HUDEP-2 (cell line): ENCODE data around the gene AGBL4.

Source experiments
- DNase-seq, 76 experiments: peaks; one replicate each; lab custom pipeline; 2025; ENCODE audit not compliant: unreplicated experiment in 76 of 76; lab: John Stamatoyannopoulos, UW

The AGBL4 gene

DNA sequence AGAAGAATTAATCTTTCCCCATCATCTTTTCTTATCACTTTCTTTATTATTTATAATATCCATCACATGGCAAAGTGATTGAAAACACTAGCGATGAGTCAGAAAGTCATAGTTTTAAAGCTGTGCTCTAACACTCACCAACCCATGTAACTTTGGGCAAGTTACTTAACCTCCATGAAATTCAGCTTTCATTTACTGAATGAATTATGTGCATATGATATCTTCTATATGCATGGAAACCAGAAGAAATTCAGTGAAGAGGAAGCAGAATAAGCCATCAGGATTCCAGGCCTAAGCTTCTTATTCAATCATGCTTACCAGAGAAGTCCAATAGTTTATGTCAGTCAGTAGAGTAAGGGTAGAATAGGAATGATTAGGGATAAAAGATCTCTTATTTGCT is 300.1 kb downstream of the AGBL4 start:
- no peak for DNase-seq

- DNase-seq, result no peak
Observed at GRCh38 chr1:49694251-49694827, 329.4 kb downstream of the AGBL4 start.

DNA sequence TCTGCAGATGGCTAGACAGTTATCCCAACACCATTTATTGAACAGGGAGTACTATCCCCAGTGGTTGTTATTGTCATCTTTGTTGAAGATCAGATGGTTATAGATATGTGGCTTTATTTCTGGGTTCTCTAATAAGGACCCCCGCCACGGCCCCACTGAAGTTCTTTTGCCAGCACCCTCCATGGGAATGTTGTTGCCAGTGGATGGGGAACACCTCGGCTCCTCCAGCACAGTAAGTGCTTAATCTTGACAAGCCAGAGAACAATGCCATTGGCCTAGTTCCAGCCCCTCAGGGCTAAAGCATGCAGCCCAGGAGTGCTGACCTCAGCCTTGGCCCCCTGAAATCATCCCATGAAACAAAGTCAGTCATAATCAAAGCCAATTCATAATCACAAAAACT is 337.6 kb downstream of the AGBL4 start:
- no peak for DNase-seq

DNA sequence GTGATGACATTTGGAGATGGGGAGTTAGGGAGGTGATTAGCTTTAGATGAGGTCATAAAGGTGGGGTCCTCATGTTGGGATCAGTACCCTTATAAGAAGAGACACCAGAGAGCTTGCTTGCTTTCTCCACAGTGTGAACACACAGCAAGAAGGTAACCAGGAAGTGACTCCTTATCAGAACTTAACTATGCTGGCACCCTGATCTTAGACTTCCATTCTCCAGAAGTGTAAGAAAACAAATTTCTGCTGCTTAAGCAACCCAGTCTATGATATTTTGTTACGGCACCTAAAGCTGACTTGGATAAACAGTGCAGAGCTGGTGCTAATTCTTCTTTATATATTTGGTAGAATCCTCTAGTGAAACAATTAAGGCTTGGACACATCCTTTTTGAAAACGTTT is 346.0 kb downstream of the AGBL4 start:
- DNase-seq, result no peak

- DNase-seq, result no peak
Observed at GRCh38 chr1:49651136-49651535, 372.6 kb downstream of the AGBL4 start.

- DNase-seq, result no peak
Observed at GRCh38 chr1:49630156-49630555, 393.6 kb downstream of the AGBL4 start.

- DNase-seq, result no peak
Observed at GRCh38 chr1:49627781-49628180, 396.0 kb downstream of the AGBL4 start.

GRCh38 chr1:49626472-49626871 is 397.3 kb downstream of the AGBL4 start:
- no peak for DNase-seq

DNA sequence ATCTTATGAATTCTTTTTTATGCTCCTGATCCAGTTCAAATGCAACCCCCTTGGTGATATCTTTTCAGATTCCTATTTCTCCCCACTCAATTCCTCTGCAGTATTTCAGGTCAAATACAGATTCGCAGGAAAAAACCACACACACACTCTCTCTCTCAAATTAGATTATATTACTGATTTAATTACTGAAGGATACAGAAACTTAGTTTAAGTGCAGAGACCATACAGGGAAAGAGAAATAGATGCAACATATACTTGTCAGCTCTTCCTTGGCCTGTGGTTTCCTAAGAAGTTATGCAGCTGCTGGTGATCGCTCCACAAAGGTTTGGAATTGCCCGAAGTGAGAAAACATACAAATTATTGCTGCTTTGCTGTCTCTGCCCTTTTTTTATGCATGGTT is 400.9 kb downstream of the AGBL4 start:
- no peak for DNase-seq

- no peak for DNase-seq
Observed at GRCh38 chr1:49606082-49606481, 417.7 kb downstream of the AGBL4 start.

DNA sequence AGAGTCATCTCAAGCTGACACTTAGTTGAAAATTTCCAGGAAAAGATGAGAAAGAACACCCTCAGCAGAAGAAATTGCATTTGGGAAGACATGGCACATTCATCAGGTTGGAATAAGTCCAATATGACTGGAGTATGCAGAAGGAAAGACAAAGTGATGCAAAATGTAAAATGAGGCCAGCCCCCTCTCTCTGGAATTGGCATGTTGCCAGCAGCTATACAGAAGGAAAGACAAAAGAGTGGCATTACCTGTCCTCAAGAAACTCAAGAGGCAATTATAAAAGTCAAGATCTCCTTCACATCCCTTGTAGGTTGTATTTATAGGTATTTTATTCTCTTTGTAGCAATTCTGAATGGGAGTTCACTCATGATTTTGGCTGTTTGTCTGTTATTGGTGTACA is 426.3 kb downstream of the AGBL4 start:
- no peak for DNase-seq

GRCh38 chr1:49576327-49576901 is 447.3 kb downstream of the AGBL4 start:
- no peak for DNase-seq

- no peak for DNase-seq
Observed at GRCh38 chr1:49556676-49557234, 467.0 kb downstream of the AGBL4 start.

DNA sequence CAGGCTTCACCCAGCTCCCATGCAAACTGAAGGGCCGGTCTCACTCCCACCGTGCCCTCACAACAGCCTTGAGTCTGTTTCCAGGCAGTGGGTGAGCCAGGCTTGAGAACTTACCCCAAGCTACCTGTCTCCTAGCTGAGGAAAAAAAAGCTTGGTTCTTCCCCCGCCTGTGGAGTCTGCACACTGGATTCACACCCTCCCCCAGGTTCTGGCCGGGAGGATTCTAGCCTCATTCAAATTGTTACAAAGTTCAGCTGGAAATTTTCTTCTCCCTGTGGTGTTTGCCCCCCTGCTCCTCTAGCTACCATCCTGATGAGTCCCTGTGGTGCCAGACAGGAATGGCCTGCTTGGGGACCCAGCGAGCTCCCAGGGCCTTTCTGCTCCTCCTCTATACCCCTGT is 471.7 kb downstream of the AGBL4 start:
- no peak for DNase-seq

DNA sequence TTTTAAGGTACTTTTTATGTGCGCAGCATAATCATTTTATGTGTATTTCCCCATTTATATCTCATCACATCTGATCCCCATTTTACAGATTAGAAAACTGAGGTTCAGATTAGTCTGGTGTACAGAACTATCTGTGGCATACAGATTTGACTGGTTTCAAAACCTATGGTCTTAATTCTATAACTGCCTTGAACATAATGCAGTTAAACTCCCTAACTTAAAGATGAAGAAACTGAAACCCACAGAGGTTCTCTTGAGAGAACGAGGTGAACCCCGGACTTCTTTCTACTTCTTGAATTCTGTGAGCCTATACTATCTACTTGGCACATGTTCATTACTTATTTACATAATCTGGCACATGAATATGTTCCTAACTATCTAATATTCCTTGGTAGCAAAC is 479.1 kb downstream of the AGBL4 start:
- DNase-seq, result no peak

GRCh38 chr1:49541096-49541752 is 482.5 kb downstream of the AGBL4 start:
- DNase-seq, result no peak

GRCh38 chr1:49527606-49528305 is 496.0 kb downstream of the AGBL4 start:
- DNase-seq, result no peak

DNA sequence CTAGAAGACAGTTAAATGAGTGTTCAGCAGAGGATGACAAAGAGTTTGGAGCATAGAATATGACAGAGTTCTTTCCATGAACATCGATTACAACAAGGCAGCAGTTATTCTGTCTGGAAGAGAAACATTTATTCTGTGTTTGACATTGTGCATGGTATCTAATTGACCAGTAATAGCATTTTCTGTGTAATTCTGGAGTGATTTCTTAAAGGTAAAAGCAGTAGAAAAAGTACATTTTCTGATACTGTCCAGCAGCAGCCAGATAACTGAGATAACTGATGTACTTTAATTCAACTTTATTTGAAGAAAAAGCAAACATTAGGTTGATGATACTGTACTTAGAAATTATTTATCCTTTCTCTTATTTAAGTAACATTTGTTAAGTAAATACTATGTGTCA is 497.1 kb downstream of the AGBL4 start:
- DNase-seq, result no peak

GRCh38 chr1:49523764-49524163 is 500.0 kb downstream of the AGBL4 start:
- no peak for DNase-seq

- DNase-seq, result no peak
Observed at GRCh38 chr1:49466961-49467360, 556.8 kb downstream of the AGBL4 start.

- no peak for DNase-seq
Observed at GRCh38 chr1:49465486-49466185, 558.1 kb downstream of the AGBL4 start.
